Ishikawa (cell line): ENCODE measurements around the gene VIPAS39.

Source experiments
- CEBPB ChIP-seq: IDR thresholded peaks from 2 replicates; pipeline ENCODE4 v1.6.1; 2012
- EGR1 ChIP-seq: IDR thresholded peaks from 2 replicates; pipeline ENCODE4 v1.6.1; 2012
- EP300 ChIP-seq: IDR thresholded peaks from 2 replicates; pipeline ENCODE4 v1.6.1; 2012; ENCODE audit warnings: borderline replicate concordance
- FOXM1 ChIP-seq: IDR thresholded peaks from 2 replicates; pipeline ENCODE4 v1.6.1; 2012; ENCODE audit warnings: low read depth, borderline replicate concordance
- NFIC ChIP-seq: IDR thresholded peaks from 2 replicates; pipeline ENCODE4 v1.6.1; 2012
- RAD21 ChIP-seq: IDR thresholded peaks from 2 replicates; pipeline ENCODE4 v1.6.1; 2012; ENCODE audit warnings: low read depth
- REST ChIP-seq: IDR thresholded peaks from 2 replicates; pipeline ENCODE4 v1.6.1; 2012; ENCODE audit warnings: low read depth, mild to moderate bottlenecking
- TAF1 ChIP-seq: IDR thresholded peaks from 2 replicates; pipeline ENCODE4 v1.6.1; 2012; ENCODE audit warnings: low read depth, mild to moderate bottlenecking
- TCF12 ChIP-seq: IDR thresholded peaks from 2 replicates; pipeline ENCODE4 v1.6.1; 2012; ENCODE audit warnings: low read depth
- TEAD4 ChIP-seq: IDR thresholded peaks from 2 replicates; pipeline ENCODE4 v1.6.1; 2012
- YY1 ChIP-seq: IDR thresholded peaks from 2 replicates; pipeline ENCODE4 v1.6.1; 2012; ENCODE audit warnings: low read depth
- ZBTB7A ChIP-seq: IDR thresholded peaks from 2 replicates; pipeline ENCODE4 v1.6.1; 2012; ENCODE audit warnings: low read depth
- TF ChIP-seq, protein P1 (sequence below): IDR thresholded peaks from 2 replicates; pipeline ENCODE4 v1.6.1; 2012

DNA sequence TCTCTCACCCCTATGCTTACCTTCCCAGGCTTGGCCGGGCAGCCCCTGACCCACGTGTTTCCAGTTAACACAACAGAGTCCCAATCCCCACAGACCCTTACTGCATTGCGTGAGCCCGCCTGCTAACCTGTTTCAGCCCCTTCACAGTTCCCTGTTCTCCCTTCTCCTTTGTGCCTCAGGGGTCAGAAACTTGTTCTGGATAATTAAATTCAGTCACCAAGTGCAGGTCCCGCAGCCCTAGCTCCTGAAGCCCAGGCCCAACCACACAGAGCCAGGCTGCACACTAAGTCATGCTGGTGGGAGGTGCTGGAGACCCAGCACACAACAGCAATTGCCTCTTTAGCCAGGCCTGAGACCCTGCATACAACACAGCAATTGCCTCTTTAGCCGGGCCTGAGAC lies 31.6 kb upstream of the VIPAS39 start:
- TF ChIP-seq CEBPB = no peak
- no peak for TF ChIP-seq TCF12
- TF ChIP-seq YY1 = no peak
- no peak for TF ChIP-seq EP300
- TF ChIP-seq TAF1 = no peak
- no peak for TF ChIP-seq FOXM1
- no peak for TF ChIP-seq TEAD4
- TF ChIP-seq REST = no peak
- no peak for TF ChIP-seq NFIC
- TF ChIP-seq EGR1 = no peak
- no peak for TF ChIP-seq RAD21
- no peak for TF ChIP-seq ZBTB7A
- TF ChIP-seq, protein P1, sequence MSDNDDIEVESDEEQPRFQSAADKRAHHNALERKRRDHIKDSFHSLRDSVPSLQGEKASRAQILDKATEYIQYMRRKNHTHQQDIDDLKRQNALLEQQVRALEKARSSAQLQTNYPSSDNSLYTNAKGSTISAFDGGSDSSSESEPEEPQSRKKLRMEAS = no peak
